Gastrocnemius medialis (tissue), 4 donors: ENCODE data around the gene GRM8.

ENCODE experiments used
- POLR2A ChIP-seq, 2 donors: fragments of 450-650 bp; IDR thresholded peaks; one replicate each; pipeline ENCODE4 v1.6.1; 2017; ENCODE audit warnings: antibody characterized with exemption in 2 of 2, mild to moderate bottlenecking in 2 of 2, moderate library complexity in 2 of 2
- TF ChIP-seq, protein P1 (sequence below), 5 experiments: fragments of 450-650 bp in 3 of 5; fragments of 200-600 bp in 2 of 5; sonication (generic) in 2 of 5; IDR thresholded peaks in 4 of 5; conservative IDR thresholded peaks in 1 of 5; 1 replicate in 4 of 5; 2 replicates in 1 of 5; pipeline ENCODE4 v1.5.1; 2016 to 2019; ENCODE audit warnings: antibody characterized with exemption in 5 of 5, mild to moderate bottlenecking in 3 of 5, moderate library complexity in 3 of 5

DNA sequence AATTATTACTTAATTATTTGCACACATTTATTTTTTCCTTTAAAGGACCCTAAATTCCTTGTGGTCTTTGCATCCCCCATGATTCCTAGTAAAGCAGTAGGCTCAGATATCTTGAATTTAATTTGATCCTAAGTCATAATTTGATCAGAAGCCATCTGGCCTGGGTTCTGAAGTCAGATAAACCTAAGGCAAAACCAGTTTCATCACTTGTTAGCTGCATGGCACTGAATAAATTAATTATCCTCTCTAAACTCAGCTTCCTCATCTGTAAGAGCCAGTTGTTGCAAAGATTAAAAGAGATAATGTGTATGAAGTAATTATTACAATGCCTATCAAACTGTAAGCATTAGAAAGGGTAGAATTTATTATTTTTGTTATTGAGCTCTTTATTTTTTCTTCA, 293.1 kb downstream of the GRM8 start:
- no peak for TF ChIP-seq POLR2A (IDR thresholded peaks at IDR 0.05)
- TF ChIP-seq, protein P1, sequence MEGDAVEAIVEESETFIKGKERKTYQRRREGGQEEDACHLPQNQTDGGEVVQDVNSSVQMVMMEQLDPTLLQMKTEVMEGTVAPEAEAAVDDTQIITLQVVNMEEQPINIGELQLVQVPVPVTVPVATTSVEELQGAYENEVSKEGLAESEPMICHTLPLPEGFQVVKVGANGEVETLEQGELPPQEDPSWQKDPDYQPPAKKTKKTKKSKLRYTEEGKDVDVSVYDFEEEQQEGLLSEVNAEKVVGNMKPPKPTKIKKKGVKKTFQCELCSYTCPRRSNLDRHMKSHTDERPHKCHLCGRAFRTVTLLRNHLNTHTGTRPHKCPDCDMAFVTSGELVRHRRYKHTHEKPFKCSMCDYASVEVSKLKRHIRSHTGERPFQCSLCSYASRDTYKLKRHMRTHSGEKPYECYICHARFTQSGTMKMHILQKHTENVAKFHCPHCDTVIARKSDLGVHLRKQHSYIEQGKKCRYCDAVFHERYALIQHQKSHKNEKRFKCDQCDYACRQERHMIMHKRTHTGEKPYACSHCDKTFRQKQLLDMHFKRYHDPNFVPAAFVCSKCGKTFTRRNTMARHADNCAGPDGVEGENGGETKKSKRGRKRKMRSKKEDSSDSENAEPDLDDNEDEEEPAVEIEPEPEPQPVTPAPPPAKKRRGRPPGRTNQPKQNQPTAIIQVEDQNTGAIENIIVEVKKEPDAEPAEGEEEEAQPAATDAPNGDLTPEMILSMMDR (IDR thresholded peaks at IDR 0.05 in 4 of 5, conservative IDR thresholded peaks at IDR 0.05 in 1 of 5) = no peak
